Ramos (cell line): ENCODE measurements around the gene PROSER2.
"Not testable (repeated sequence)": the region's sequence is repeated elsewhere in the genome, so short reads cannot be mapped to it uniquely, and the experiment has no call there.

Experiments
- in situ Hi-C: fragments of 300-500 bp; cut with MboI; formaldehyde crosslinking; loops from one replicate; pipeline ENCODE4 v1.14.3; 2022; ENCODE audit warnings: low sequenced_read_pairs; ENCODE audit not compliant: unreplicated experiment

PROSER2 gene

DNA sequence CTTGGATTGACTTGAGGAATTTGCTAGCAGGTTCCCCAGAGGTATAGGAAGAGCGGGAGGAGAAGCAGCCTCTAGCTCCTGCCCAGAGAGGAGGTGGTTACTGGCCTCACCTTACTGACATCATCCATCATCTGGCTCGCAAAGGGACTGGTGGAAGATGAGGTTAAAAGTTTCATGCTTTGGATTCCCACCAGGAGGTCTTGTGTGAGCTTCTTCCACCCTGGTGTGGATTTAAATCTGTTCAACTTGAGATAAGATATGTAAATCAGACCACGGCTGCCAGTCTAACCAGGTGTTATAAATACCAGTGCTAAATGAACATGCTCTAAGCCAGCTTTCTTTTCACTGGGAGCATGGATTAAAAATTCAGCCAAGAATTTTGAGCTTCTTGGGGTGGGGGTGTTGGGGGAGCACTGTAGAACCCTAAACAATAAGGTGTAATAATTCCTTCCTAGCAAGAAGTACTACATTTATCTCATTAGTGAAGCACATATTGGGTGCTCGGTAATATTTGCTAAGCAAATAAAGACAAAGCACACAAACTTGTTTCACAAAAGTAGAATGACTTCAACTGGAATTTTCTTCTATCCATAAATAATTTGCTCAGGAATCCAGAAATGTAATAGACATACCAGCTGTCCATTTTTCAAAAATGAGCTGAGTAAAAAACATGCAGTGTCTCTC lies 7.8 kb downstream of the PROSER2 start:
- in situ Hi-C loops: no loop called here

GRCh38 chr10:11831520-11831951 lies 8.4 kb downstream of the PROSER2 start:
- in situ Hi-C loops: no loop called here

- in situ Hi-C loops: no loop called here
Observed at GRCh38 chr10:11832042-11832441, 8.9 kb downstream of the PROSER2 start.

- in situ Hi-C loops: no loop called here
Observed at GRCh38 chr10:11835061-11835460, 11.9 kb downstream of the PROSER2 start.

- in situ Hi-C loops: no loop called here
Observed at GRCh38 chr10:11835704-11836103, 12.5 kb downstream of the PROSER2 start.

- in situ Hi-C loops: no loop called here
Observed at GRCh38 chr10:11837372-11838161, 14.4 kb downstream of the PROSER2 start.

DNA sequence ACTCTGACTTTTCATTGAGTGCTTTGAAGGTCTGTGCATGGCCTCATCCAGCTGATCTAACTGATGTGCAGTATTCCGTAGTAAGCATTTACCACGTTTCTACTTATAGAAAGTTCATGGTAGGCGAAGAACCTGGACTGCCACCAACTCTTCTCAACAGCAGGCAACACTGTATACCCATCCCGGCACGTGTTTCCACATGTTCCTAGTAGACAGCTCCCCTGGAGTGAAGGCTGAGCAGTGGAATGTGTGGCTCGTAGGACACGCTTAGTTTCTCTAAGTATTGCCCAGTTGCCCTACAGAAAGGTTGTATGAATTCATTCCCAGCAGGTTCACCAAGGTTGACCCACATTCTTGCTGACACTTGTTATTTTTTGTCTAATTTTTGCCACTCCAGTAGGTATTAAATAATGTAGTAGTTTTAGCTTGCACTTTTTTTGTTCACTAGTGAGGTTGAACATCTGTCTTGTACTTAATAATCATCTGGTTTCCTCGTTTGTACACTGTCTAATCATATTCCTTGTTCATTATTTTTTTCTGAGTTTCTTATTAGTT lies 15.2 kb downstream of the PROSER2 start:
- in situ Hi-C loops: no loop called here

DNA sequence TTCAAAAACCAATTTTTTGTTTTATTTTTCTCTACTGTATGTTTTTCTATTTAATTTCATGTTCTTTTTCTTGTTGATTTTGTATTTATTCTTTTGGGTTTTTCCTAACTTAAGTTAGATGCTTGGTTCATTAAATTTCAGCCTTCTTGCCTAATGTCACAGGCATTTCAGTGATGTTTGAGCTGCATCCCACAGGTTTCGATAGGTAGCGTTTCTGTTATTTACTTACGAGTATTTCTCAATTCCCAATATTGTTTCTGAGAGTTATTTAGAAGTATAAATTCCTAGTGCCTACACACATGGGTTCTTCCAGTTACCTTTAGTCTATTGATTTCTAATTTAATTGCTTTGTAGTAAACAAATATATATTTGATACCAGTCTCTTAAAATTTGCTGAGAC lies 18.2 kb downstream of the PROSER2 start:
- in situ Hi-C loops: no loop called here

DNA sequence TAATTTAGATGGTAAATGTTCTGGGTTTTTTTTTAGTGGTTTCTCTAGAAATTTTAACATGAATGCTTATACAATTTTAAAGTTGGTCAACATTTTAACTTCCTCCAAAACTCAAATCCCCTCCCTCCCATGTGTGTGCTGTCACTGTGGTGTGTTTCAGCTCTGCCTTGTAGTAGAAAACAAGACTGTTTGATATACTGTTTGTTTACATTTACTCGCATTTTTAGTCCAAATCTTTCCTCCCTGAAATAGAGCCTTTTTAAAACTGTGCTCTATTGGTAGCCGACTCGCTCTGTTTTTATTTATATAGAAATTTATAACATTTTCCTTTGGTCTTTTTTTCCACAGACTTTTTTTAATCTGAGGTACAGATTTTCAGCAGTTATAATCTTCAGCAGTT lies 19.3 kb downstream of the PROSER2 start:
- in situ Hi-C loops: no loop called here

DNA sequence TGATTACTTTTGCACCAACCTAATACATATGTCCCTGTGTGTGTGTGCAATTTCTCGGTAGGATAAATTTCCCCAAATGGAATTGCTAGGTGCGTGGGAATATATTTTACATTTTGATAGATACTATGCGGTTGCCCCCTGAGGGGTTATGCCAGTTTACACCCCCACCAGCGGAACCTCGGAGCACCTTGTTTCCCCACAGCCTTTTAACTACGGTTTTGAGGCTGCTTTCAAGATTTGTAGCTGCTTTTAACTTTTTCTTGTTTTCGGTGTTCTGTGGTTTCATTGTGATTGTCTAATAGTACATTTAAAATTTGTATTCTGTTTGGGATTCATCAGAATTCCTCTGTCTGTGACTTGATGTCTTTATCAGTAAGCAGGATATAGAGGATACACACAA lies 22.0 kb downstream of the PROSER2 start:
- in situ Hi-C loops: no loop called here

- in situ Hi-C loops: no loop called here
Observed at GRCh38 chr10:11846542-11846941, 23.4 kb downstream of the PROSER2 start.

- in situ Hi-C loops: no loop called here
Observed at GRCh38 chr10:11849277-11849676, 26.1 kb downstream of the PROSER2 start.

GRCh38 chr10:11849911-11850310 lies 26.8 kb downstream of the PROSER2 start:
- in situ Hi-C loops: no loop called here

DNA sequence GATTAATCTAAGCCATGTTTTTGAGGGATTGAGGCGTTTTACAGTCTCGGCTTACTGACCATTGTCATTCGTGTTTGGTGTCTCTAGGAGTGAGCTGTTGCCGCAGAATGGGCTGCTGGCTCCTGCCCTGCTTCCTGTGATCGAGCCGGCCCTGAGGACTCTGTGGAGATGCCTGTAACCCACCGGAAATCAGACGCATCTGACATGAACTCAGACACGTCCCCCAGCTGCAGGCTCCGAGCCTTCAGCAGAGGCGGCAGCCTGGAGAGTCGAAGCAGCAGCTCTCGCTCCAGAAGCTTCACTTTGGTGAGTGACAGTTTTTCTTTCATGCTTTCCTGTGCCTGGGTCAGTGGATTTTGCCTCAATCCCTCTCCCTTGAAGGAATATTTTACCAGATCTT lies 28.8 kb downstream of the PROSER2 start:
- in situ Hi-C loops: no loop called here

DNA sequence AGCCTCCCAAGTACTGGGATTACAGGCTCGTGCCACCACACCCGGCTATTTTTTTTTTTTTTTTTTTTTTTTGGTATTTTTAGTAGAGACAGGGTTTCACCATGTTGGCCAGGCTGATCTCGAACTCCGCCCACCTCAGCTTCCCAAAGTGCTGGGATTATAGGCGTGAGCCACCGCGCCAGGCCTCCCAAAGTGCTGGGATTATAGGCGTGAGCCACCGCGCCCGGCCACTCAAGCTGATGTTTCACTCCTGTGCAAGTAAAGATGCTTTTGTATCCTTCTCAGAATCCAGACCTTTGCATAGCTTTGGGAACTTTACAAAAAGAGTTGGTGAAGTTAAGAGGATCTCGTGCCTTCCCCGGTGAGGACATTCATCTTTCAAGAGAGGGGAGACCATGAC lies 29.5 kb downstream of the PROSER2 start:
- in situ Hi-C loops: not testable (repeated sequence)

DNA sequence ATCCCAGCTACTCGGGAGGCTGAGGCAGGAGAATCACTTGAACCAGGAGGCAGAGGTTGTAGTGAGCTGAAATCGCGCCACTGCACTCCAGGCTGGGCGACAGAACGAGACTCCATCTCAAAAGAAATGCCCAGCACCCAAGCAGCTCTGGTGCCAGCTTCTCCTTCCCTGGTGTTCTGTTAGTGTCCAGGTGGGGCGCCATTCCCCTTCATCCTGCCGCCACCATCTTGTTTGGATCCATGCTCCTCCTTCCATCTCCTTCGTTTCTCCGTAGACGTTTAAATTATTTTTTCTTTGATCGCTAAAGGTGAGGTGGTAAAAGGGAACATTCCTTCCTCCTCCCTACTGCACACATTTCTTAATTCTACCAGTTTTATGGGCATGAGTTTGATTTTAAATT lies 30.3 kb downstream of the PROSER2 start:
- in situ Hi-C loops: no loop called here

- in situ Hi-C loops: no loop called here
Observed at GRCh38 chr10:11854301-11854700, 31.1 kb downstream of the PROSER2 start.

- in situ Hi-C loops: no loop called here
Observed at GRCh38 chr10:11856089-11856488, 32.9 kb downstream of the PROSER2 start.

DNA sequence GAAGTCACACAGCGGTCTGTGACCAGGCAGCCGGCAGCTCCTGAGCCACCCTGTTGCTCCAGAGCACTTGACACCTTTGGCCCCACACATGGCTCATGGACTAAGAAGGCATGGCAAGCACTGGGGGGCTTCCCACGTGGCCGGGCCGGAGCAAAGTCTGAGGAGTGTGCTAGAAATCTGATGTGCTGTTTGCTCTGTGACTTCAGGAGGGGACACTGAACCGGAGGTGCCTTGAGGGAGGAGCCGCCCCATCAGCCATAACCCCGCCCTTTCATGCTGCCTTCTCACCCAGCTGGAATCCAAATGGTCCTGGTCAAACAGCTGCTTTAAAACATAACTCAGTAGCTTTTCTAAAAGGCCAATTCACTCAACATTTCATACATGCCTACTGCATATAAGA lies 33.5 kb downstream of the PROSER2 start:
- in situ Hi-C loops: no loop called here

- in situ Hi-C loops: no loop called here
Observed at GRCh38 chr10:11858093-11858492, 34.9 kb downstream of the PROSER2 start.

GRCh38 chr10:11861341-11861740 lies 38.2 kb downstream of the PROSER2 start:
- in situ Hi-C loops: no loop called here
